LoVo (cell line): ENCODE results near the gene FARS2.

Source experiments
- DNase-seq: peaks from one replicate; pipeline ENCODE4 v3.0.0-alpha.2; 2016; ENCODE audit warnings: low spot score

FARS2 gene

DNA sequence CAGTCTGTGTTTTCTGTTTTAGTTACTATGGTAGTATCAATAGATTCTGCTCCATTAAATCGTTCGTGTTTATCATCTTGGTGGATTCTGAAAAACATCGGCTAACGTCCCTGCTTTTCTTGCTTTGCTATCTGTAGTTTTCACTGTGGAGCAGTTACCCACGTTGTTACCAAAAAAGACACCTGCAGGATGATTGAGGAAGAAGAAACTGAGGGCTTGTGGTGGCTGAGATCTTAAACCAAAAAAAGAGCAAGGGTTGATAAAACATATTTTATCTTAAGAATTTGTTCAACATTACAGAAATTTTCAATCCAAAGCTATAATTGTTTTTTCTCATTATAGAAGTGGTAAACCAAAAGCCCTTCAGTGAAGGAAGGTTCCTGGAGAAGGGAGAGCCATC, 166.3 kb downstream of the FARS2 start:
- no peak for DNase-seq

DNA sequence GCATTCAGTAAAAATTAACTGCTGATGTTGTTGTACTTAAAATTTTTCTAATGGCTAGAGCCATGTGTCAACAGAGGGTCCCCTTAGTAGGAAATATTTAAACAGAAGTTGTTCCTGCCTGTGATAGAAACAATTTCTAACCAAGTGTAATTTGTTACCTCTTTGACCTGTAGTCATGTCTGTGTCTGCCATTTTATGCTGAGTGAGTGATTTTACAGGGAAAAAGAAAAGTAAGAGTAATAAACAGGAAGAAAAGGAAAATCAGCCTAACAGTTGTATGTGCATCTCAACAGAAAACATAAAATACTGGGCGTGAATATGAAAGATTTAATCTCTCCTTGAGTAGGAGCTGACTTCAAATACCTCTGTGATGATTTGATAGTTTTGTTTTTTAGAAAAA, 172.0 kb downstream of the FARS2 start:
- no peak for DNase-seq

DNA sequence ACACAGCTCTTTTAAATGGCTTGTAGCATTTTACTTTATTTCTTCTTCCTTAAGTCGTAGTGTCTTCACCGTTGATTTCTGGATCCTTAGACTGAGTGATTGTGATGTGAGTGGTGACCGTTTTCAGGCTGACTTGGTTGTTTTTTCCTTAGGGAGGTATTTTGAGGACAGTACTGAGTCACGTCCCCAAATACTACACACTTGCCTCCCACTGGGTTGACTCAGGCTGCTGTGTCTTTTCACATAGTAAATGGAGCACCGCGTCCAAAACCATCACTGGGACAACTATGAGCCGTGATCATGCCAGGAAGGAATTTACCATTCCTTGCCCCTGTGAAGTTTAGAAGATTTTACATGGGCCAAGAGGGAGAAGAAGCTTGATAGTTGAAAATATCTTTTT, 174.1 kb downstream of the FARS2 start:
- DNase-seq: no peak

DNA sequence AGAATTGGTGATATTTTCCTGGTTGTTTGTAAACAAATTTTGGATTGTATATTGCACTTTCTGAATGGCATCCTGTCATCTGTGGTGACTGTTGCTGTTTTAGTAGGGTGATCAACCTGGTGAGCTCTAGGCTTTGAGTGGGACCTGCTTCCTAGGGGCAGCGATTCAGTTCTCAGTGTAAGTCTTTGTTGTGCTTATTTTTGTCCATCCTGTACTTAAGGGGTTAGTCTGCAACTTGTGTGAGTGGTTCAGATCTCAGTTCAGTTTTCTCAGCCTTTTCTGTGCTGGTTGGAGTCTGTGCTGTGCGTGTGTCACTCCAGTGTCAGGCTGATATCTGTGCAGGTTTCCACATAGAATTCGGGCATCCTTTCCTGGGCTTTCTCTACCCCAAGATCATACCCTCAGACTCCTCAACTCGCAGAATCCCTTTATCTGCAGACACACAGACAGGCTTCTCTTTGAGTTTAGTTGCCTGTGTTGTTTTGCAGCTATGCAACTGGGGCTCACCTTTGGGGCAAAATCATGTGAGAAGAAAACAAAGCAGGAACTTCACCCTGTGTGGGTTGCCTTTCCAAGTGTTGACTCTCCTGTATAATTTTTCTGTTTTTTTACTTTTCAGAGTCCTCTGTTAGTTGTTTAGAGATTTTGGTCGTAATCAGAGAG, 177.7 kb downstream of the FARS2 start:
- no peak for DNase-seq

DNA sequence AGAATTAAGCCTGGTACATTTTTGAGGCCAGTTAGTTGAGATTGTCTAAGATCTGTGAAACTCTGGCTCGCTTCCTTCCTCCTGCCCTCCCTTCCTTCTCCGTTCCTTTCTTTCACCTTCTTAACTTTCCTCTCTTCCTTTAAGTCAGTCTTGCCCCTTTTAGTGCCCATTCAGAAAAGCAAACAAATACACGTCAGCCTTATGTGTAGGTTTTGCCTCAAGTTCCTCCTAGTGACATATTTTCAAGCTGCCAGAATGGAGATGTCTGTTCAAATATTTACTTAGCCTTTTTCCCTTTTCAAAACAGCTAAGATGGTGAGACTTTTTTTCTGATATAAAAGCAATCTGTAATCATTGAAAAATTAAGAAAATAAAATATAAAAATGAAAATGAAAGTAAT, 178.4 kb downstream of the FARS2 start:
- no peak for DNase-seq

DNA sequence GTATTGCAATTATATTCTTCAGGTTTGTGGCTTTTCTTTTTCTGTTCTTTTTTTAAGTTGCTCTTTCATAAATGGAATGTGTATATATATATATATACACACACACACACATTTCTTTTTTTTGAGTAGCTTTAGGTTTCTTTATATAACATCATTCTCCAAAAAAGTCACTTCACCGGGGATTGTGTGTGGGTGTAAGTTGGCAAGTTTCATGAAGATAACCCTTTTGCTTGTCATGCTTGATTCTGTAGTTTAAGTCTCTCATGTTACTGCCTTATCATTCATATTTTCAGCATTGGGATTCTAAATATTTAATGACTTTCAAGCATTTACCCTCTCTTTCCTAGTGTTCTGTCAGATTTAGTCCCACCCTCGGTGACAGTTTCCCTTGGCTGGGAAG, 181.0 kb downstream of the FARS2 start:
- no peak for DNase-seq

DNA sequence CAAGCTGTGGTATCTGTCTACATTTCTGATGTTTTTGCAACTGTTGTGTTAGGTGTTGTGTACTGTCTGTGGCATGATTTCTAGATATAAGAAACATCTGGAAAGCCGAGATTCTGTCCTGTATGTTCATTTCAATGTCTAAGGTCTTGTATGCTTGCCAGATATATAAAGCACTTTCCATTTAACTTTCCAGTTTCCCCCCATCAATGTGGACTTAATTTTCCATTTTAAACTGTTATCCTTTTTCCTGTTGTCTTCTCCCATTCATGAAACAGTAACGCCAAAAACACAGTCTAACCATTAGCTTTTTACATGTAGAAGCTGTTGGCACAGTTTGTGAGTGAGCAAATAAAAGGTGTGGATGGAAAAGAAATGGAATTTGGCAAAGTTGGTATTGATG, 181.6 kb downstream of the FARS2 start:
- no peak for DNase-seq

DNA sequence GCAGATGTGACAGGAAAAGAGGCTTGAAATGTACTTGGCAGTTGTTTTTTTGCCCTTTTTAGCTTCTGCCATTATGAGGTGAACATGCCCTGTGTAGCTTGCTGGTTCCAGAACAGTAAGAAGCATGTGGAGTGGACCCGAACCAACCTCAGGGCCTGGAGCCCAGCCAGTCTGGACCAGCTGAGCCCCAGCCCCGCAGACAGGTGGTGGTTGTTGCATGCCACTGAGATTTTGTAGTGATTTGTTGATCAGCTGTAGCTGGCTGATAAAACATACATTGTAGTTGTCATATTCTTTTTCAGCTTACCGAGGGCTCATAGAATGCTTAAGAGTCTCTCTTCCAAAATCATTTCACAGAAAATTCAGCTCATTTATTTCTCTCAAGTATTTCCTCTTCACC, 182.2 kb downstream of the FARS2 start:
- DNase-seq: no peak

DNA sequence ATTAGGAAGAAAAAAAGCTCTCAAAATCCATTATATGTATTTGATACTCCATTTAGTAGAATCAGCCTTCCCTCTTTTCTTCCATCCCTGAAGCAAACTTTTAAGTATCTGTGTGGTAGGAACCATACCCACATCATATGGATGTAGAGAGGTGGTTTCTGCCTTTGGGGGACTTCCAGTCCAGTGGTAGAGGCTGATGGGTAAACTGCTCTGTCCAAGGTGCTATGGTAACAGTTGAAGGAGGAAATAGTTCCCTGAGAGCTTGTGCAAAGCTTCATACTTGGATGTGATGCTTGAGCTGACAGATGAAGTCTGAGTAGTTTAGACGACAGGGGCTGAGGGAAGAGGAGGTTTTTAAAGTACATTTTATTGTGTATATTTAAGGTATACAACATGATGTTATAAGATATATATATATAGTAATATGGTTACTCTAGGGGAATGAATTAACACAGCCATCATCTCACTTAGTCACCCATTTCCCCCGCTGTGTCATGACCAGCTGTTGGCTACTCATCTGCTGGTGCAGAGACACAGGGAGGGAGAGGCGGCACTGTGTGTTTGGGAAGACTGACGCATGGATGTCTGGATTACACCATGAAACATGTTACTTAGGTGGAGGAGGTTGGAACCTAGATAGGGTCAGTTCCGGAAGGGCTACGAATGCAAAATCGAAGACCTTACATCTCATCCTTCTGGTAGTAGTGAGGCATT, 185.2 kb downstream of the FARS2 start:
- no peak for DNase-seq

DNA sequence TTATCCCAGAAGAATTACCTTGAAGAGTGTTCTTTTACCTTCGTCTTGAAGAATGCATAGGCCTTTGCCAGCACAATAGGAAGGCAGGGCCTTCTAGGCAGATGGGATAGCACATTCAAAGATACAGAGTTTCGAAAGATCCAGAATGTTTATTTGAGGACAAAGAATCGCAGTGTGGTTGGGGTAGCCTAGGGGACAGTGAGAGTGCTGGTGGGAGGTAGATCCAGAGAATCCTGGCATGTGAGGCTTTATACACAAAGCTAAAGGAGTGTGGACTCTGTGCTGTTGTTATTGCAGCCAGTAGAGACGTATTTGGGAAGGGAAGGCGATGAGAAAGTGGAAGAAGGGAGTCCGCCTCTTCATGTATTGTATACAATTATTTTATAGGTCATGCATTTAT, 186.6 kb downstream of the FARS2 start:
- no peak for DNase-seq

DNA sequence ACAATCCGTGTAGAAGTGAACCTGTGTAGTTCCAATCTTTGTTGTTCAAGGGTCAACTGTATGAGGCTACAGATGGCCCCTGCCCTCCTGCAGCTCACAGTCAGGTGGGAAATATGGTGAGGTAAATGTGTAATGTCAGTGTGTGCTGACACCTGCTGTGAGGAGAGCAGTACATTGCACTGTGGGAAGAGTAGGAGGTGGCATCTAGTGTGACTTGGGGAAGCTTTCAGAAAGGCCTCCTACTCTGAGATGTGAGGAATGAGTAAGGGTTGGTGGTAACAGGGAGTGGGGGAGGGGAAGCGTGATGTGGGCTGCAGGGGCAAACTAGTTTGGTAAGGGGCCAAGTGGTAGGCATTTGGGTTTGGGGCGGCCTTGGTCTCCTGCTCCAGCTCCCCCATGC, 188.8 kb downstream of the FARS2 start:
- DNase-seq: no peak

DNA sequence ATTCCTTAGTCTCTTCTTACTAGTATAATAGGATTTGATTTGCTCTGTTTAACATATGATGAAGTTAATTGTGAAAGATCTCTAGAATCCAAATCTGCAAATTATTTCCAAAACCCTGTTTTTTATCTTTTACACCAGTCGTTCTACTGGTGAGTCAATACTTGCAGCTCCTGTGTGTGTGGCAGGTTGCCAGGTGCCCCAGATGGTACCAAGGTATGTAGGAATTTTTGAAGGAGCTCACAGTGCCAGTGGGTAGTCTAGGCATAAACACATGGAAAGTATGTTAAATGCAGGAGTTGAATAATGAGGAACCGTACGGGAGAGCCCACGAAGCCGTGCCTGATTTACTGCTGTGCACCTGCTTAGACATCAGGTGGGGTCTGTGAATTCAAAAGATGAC, 192.2 kb downstream of the FARS2 start:
- DNase-seq: no peak

DNA sequence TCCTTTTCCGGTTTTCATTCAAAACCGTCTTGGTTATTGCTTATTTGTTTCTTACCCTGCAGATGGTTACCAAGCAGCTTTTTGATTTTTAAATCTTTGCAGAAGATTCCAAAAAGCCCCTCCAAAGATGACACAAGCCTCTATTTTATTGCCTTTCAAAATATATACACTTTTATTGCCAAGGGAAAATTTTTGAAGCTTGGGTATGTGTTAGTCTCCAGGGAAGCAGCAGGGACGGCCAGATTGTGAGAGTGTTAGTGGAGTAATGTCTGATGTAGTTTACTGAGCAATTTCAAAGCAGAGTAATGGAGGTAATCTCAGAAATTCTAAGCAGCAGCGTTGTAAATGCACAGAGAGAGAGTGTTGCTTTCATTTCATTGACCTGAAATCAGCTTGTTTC, 193.8 kb downstream of the FARS2 start:
- DNase-seq: no peak

DNA sequence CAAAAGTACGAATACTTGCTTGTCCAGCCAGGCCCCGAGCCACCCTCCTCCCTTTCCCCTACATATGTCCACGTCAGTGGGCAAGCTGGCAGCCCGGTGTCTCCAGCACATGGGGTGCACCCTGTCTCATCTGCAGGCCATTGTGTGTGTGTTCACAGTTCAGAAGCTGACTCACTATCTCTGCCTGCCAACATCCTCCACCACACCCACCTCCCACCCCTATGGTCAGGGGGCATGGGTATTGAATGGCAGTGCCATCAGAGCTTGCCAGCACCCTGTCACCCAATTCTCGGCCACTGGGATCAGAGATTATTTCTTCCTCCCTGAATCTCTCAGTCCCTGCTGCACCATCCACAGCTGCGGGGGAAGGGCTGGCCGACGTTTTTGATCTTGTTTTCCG, 195.7 kb downstream of the FARS2 start:
- DNase-seq: no peak

DNA sequence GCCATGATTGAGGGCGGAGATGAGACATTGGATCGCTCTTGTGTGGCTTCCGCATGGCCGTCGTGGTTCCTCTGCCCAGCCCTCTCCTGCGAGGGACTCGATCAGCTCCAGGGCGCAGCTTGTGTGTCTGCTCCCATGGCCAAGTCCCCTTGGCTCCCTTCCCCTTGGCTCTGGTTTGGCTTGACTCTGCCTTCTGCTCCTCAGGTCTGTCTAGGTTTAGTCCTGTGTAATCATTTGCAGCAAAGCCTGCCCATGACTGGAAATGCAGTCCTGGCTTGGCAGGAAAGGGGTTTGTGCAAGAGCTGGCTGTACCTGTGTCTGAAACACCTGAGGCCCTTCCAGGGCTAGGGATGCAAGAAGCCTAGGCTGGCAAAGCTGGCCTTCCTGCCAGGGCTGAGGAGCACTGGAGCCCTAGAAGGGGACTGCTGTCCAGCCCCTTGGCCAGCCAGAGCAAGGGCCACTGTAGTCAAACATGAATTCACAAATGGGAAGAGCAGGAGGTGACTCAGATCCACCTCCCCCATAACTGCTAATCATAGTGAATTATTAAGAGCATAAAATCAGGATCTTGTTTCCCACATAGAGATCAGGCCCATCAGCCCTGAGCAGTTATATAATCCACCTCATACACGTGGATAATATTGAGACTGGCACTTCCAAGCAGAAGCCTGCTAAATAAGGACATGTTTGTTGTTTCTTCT, 196.8 kb downstream of the FARS2 start:
- no peak for DNase-seq

DNA sequence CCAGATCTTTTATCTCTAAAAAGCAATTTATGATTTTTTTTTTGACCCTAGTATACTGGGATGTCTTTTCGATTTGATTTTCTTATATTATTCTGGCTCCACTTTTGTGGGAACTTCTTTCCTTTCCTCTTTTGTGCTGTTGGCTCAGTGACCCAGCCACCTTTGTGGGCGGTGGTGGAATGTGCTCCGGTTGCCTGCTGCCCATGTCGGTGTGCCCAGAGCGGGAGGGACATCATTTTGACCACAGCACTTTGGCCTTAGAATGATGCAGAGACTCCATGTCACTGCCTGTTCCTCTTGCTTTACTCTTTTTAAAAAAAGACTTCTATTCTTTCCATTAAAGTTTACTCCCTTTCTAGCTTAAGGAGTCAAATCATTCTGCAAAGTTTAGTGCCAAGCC, 198.0 kb downstream of the FARS2 start:
- DNase-seq: no peak

DNA sequence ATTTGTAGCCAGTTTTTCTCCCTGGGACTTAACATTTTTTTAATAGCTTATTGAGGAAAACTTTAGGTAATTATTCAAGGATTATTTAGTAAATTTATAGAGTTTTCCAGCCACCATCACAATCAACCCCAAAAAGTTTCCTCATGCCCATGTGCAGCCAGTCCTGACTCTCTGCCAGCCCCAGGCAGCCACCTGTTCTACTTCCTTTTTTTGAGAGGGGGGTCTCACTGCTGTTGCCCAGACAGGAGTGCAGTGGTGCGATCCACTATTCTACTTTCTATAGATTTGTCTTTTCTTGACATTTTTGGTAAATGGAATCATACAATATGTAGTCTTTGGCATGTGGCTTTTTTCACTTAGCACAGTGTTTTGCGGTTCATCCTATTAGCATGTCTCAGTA, 200.1 kb downstream of the FARS2 start:
- no peak for DNase-seq

DNA sequence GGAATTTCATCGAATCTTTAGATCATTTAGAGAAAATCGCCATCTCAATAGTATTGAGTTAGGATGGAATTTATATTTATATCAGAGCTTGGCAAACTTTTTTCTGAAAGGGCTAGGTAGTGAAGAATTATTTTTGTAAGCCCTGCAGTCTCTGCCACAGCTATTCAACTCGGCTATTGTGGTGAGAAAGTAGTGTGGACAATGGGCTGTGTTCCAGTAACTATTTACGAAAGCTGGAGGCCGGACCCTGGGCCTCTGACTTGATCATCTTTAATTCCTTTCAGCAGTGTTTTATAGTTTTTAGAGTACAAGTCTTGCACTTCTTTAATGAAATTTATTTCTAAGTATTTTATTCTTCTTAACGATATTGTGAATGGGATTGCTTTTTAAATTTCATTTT, 201.5 kb downstream of the FARS2 start:
- DNase-seq: no peak

DNA sequence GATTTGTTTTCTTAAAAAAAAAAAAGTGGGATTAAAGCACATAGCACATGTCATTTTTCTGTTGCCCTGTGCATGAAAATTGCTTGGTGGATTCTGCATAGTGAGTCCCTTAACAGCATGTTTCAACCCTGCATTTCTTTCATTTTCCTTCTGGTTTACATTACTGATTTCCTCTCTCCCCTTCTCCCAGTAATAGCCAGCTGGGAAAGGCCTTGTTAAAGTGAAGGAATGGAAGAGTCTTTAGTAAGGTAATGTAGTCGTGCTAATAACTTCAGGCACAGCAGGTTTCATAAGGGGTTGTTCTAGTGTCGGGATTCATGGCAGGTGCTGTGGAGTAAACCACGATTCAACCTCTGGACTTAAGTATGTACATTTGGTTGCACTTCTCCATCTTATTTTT, 202.4 kb downstream of the FARS2 start:
- DNase-seq: no peak

DNA sequence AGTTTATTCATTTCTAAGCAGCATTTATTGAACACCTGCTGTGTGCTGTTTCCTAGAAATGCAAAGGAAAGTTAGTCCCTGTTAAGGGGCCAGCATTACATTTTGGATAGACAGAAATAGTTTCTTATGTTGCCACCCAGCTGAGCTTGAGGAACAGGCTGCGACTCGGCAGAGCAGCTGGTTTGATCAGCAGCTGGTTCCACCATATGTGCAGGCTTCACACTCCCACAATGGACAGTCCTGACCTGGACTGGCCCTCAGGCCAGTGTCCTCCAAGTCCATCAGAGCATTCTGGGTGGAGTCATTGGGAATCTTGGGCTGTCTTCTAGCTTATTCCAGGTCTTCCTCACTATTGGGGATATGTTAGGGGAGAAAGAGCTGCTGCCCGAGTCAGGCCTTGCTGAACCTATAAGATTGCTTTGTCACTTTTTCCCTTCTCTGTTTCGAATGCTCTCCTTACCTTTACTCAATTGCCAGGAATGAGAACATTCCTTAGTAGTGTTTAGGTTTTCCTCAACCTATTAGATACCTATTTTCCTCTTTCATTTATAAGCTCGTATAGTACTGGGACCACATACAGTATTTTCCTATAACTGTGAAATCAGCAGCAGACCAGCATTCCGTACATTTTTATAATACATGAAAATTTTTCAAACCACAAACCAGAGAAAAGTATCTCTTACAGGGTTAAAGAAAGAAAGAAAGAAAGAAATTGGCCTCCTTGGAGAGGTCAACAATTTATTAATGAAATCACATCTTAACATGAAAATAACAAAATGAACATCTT, 203.0 kb downstream of the FARS2 start:
- DNase-seq: no peak

DNA sequence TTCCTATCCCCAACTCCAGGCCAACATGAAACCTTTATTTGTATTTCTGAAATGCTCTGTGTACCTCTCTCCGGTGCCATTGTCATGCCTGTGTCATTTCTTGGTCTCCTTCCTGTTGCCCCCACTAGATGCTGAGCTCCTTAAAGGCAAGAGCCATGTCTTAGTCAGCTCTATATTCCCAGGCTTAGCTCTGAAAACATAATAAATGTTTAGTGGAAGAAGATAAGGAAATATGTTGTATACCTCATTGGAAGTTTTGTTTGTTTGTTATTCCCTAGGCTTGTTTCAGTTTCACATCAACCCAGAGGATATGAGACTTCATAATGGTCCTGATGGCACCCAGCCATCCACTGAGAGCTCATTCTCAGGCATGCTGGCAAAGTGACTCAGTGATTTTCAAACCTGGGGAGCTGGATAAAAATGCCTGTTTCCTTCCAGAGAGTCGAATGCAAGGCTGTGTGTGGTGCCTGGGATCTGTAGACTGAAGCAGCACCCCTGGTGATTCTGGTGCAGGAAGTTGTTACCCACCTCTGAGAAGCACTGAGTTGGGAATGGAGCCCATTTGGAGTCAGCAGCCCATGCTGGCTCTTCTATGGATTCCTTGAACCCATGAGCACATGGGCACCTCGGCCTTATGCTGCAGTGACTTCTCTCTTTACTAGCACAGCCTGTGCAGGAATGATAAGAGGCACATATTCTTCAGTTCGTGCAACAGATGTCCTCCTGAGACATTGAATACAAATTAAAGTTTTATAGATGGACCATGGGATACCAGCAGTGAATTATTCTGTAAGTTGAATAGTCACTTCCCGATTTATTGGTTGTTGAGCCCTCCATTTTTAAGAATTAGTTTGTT, 205.2 kb downstream of the FARS2 start:
- peak; percentile 1 for DNase-seq

DNA sequence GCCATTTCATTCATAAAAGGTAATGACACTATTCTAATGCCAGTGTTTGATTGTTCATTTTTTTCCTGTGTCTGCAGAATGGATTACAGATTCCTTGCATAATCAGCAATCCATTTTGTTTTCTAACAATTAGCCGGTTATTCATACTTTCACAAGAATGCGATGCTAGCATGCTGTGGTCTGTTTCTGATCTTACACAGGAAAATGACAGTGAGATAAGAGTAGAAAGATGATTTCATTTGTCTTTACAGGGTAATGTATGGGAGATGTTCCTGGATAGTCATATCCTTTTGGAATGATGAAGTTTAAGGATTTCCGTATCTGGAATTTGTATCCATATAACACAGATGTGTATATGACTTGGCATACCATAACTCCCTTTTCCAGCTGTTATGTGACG, 207.3 kb downstream of the FARS2 start:
- DNase-seq: no peak
